ENCODE data around the gene GUCA1A.

DNA sequence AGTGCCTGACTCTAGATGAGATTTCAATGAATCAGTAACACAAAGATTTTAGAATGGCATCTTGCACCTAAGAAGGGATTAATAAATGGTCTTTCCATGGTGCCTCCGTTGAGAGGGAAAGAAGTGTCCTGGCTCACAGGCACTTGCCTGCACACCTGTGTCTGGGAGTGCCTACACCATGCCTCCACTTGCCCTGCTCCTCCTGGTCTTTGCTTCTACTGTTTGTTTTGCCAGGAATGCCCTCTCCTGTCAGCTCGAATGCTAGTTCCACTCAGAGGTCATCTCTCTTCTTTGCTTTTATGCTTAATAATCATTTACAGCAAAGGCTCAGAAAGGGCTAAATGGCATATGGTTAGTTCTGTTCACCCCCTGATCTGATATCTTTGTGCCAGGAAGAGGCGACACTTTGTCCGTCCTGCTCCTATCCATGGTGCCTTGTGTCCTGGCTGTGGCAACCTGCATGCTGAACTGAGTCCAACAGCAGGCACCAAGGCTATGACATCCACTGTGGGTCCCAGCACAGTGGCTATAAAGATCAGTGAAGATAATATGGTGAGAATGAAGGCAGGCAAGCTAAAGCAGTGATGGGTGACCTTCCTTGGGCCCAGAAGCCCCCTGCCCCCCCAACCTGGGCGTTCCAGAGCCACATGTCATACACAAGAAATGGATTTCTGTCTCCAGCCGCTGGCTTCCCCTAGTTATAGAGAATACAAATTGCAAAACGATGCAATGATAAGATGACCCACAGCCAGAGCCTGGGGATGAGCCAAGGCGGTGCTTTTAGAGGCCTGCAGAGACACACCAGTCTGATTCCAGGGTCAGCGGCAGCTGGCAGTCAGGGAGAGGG, 32.2 kb upstream of the GUCA1A start:
- no peak for TF ChIP-seq CTCF (IDR thresholded peaks at IDR 0.05; ENCODE audit: insufficient read depth, low read length, poor library complexity, severe bottlenecking)
- no peak for TF ChIP-seq EZH2phosphoT487 (conservative IDR thresholded peaks at IDR 0.05; ENCODE audit: low read length)

Measured in SU-DHL-6 (cell line).